Type B pancreatic cell (in vitro differentiated cells): ENCODE data around the gene LRP1B. TPM values are rescaled to one million over a fixed set of nuclear protein-coding genes. Genes with fewer than 3 reads are reported as not detected.

Source experiments
- DNase-seq: peaks from one replicate; pipeline ENCODE4 v3.0.0; 2021; ENCODE audit warnings: mixed read lengths; ENCODE audit not compliant: unreplicated experiment; ENCODE audit errors: extremely low spot score
- H3K27ac Mint-ChIP-seq: 2 replicates; pipeline ENCODE4 v1.8.0; 2021; ENCODE audit warnings: mild to moderate bottlenecking, mixed read lengths
- H3K27me3 Mint-ChIP-seq: 2 replicates; pipeline ENCODE4 v1.8.0; 2021; ENCODE audit warnings: mixed read lengths
- H3K36me3 Mint-ChIP-seq: 2 replicates; pipeline ENCODE4 v1.8.0; 2021; ENCODE audit warnings: mixed read lengths
- H3K4me1 Mint-ChIP-seq: one replicate; pipeline ENCODE4 v1.8.0; 2021; ENCODE audit warnings: mixed read lengths; ENCODE audit not compliant: unreplicated experiment
- H3K4me3 Mint-ChIP-seq: 2 replicates; pipeline ENCODE4 v1.8.0; 2021; ENCODE audit warnings: mild to moderate bottlenecking, mixed read lengths
- H3K9me3 Mint-ChIP-seq: 2 replicates; pipeline ENCODE4 v1.8.0; 2021; ENCODE audit warnings: mixed read lengths
- total RNA-seq: library from RNA; stranded (reverse); gene quantifications from 2 replicates; pipeline ENCODE4 v1.2.1, GENCODE V29; 2021; ENCODE audit warnings: low replicate concordance
- TF ChIP-seq, protein P1 (sequence below): fragments of 200-600 bp; sonication (generic); conservative IDR thresholded peaks from 2 replicates; pipeline ENCODE4 v1.5.0; 2021; ENCODE audit warnings: antibody characterized with exemption, mild to moderate bottlenecking

Gene LRP1B
- total RNA-seq, 1 donor from 2014 or later, result 16.0 TPM

DNA sequence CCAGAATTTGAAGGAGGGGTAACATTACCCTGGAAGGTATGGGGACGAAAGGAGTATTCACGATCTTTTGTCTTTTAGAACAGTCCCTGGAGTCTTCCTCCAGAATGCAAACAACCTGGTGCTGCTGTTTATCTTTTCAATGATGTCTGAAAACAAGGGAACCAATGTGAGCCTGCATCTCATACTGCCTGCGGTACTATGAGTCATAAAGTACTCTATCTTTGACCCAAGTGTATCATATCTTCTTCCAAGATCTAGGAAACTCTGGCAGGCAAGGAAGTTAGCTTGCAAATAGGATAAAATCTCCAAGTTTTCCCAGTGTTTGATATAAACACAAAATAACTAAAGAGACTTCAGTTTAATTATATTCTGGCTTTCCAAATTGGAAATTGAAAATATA lies 968.5 kb downstream of the LRP1B start:
- TF ChIP-seq, protein P1, sequence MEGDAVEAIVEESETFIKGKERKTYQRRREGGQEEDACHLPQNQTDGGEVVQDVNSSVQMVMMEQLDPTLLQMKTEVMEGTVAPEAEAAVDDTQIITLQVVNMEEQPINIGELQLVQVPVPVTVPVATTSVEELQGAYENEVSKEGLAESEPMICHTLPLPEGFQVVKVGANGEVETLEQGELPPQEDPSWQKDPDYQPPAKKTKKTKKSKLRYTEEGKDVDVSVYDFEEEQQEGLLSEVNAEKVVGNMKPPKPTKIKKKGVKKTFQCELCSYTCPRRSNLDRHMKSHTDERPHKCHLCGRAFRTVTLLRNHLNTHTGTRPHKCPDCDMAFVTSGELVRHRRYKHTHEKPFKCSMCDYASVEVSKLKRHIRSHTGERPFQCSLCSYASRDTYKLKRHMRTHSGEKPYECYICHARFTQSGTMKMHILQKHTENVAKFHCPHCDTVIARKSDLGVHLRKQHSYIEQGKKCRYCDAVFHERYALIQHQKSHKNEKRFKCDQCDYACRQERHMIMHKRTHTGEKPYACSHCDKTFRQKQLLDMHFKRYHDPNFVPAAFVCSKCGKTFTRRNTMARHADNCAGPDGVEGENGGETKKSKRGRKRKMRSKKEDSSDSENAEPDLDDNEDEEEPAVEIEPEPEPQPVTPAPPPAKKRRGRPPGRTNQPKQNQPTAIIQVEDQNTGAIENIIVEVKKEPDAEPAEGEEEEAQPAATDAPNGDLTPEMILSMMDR, result no peak
- Mint-ChIP-seq H3K9me3 (no peaks in the 10 kb centered on the region), H3K27ac (no peak overlapping the region), H3K4me1 (no peaks in the 10 kb centered on the region), H3K4me3 (no peak overlapping the region), H3K27me3 (no peaks in the 10 kb centered on the region), H3K36me3 (no peaks in the 10 kb centered on the region)
- DNase-seq, result no peak

DNA sequence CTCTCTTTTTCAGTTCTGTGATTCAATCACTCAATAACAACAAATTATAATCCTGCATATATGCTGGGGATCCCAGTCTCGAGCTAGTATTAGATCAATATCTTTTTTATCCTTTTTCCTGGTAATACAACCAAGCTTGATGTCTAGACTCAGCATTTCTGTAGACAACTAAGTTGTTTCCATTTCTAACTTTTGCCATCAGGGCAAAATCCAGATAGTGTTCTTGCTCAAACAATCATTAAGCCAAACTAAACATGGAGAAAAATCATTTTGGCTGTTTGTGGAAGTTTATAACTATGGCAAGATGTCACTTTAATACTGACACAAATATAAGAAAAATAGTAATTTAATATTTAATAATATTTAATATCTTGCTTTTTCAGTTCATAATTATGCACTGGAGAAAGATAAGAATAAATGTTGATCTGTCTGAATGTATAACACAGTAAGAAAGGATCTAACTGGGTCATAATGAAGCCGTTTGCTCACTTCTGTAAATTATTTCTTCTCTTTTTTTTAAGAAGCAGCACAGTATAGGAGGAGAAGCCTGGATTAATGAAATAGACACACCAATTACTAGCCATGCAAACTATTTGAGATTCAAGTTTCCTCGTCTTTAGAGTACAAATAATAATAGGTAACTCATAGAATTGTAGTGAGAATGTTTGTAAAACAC lies 979.1 kb downstream of the LRP1B start:
- no peaks in the 10 kb centered on the region for H3K4me1 Mint-ChIP-seq
- H3K36me3 Mint-ChIP-seq, result no peaks in the 10 kb centered on the region
- H3K27ac Mint-ChIP-seq, result no peak overlapping the region
- H3K9me3 Mint-ChIP-seq, result no peaks in the 10 kb centered on the region
- no peak for DNase-seq
- H3K4me3 Mint-ChIP-seq, result no peak overlapping the region
- TF ChIP-seq, protein P1, result no peak
- H3K27me3 Mint-ChIP-seq, result no peaks in the 10 kb centered on the region

DNA sequence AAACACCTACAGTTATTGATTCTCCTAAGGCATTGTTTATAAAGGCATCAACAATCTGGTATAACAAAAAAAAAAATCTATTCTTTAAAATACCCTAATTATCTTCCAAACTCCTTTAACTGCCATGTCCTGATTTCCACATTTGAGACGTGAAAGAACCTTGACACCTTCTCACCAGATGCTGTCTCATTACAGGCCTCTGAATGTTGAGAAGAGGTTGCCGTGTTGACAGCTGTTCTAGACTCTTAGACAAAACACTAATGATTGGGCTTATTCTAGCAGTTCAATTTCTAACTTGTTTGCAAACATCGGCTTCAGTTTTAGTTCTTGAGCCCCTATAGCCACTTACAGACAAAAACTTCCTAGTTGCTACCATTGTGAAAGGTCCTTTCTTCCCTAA lies 988.8 kb downstream of the LRP1B start:
- no peak for DNase-seq
- H3K27ac Mint-ChIP-seq, result no peak overlapping the region
- TF ChIP-seq, protein P1, result no peak
- H3K36me3 Mint-ChIP-seq, result no peaks in the 10 kb centered on the region
- H3K4me3 Mint-ChIP-seq, result no peak overlapping the region
- no peaks in the 10 kb centered on the region for H3K27me3 Mint-ChIP-seq
- H3K4me1 Mint-ChIP-seq, result no peaks in the 10 kb centered on the region
- no peaks in the 10 kb centered on the region for H3K9me3 Mint-ChIP-seq

DNA sequence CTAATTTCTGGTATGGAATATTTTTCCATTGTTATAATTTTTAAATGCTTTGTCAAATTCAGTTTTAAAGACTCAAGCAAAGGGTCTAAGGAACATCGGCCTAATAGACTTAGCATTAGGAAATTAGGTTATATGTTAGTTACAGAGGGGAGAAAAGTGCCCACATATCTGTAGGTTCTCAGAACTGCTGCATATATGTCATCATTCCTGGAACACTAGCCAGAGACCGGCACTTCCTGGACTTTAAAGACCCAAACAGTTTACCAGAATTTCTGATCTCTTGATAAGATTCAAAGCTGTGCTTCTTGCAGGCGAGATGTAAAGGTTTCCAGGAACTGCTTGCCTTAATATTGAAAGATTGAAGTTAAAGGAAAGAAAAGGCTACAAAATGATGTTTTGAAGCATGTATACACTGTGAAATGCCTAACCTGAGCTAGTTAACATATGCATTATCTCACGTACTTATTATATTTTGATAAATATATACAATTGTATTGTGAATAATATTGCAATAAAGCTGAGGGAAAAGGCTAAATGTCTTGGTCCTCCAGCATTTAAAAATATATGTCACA lies 993.6 kb downstream of the LRP1B start:
- H3K9me3 Mint-ChIP-seq, result no peaks in the 10 kb centered on the region
- H3K27me3 Mint-ChIP-seq, result no peaks in the 10 kb centered on the region
- H3K27ac Mint-ChIP-seq, result no peak overlapping the region
- DNase-seq, result no peak
- H3K36me3 Mint-ChIP-seq, result no peaks in the 10 kb centered on the region
- TF ChIP-seq, protein P1, result no peak
- H3K4me3 Mint-ChIP-seq, result no peak overlapping the region
- H3K4me1 Mint-ChIP-seq, result no peaks in the 10 kb centered on the region

DNA sequence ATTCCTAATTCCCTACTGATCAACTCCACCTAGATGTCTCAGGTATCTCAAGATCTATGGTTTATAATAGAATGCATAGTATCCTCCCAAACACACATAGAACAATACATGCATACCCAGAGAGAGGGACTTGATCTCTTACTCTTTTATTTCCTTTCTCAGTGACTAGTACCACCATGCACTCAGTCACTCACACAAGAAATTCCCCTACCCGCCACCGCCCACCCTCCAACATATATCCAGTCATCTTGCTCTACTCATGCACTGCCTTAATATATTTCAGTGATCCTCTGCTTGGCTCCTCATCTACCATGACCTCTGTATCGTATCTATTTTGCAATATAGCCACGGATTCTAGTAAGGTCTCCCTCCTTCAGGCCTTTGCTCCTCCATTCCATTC lies 996.9 kb downstream of the LRP1B start:
- no peak for DNase-seq
- no peaks in the 10 kb centered on the region for H3K4me1 Mint-ChIP-seq
- no peak overlapping the region for H3K27ac Mint-ChIP-seq
- no peaks in the 10 kb centered on the region for H3K27me3 Mint-ChIP-seq
- no peak overlapping the region for H3K4me3 Mint-ChIP-seq
- TF ChIP-seq, protein P1, result no peak
- no peaks in the 10 kb centered on the region for H3K9me3 Mint-ChIP-seq
- no peaks in the 10 kb centered on the region for H3K36me3 Mint-ChIP-seq
